Measurements from ENCODE around the gene FAM174B.

FAM174B gene

DNA sequence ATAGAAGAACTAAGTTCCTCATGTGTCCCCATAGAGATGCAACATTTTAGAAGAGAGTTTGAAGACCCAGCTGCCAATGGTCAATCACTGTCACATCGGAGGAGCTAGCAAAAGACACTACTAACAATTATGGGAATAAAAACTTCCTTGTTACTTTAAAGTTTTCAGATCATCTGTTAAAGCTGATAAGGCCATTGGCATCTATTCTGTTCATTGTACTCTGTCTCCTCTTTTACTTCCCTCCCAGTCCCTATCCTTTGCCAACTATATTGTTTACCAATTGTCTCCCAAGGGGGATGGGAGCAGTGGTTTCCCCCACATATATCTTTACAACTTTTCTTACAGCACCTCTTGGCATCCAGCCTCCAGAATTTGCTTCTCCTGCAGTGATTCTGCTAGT, 81.0 kb downstream of the FAM174B start:
- Histone ChIP-seq H3K27ac (ENCODE audit: low read length) (no peak overlapping the region), H3K9ac (ENCODE audit: low read depth, low read length) (no peak overlapping the region), H3K36me3 (ENCODE audit: insufficient read depth, low read depth, low read length) (no peaks in the 10 kb centered on the region), H3K4me1 (ENCODE audit: insufficient read depth, low read length) (no peaks in the 10 kb centered on the region), H3K4me3 (ENCODE audit: low read length) (no peak overlapping the region), H3K9me3 (ENCODE audit: insufficient read depth, low read depth, low read length) (no peaks in the 10 kb centered on the region), H3K27me3 (ENCODE audit: insufficient read depth, low read length) (no peaks in the 10 kb centered on the region)

GRCh38 chr15:92574161-92574560, 81.4 kb downstream of the FAM174B start:
- no peaks in the 10 kb centered on the region for H3K36me3 ChIP-seq (ENCODE audit: insufficient read depth, low read depth, low read length)
- H3K9me3 ChIP-seq (ENCODE audit: insufficient read depth, low read depth, low read length): no peaks in the 10 kb centered on the region
- H3K4me3 ChIP-seq (ENCODE audit: low read length): no peak overlapping the region
- no peaks in the 10 kb centered on the region for H3K4me1 ChIP-seq (ENCODE audit: insufficient read depth, low read length)
- H3K27ac ChIP-seq (ENCODE audit: low read length): no peak overlapping the region
- no peak overlapping the region for H3K9ac ChIP-seq (ENCODE audit: low read depth, low read length)
- no peaks in the 10 kb centered on the region for H3K27me3 ChIP-seq (ENCODE audit: insufficient read depth, low read length)

- Histone ChIP-seq H3K27me3 (ENCODE audit: insufficient read depth, low read length) (no peaks in the 10 kb centered on the region), H3K27ac (ENCODE audit: low read length) (no peak overlapping the region), H3K4me1 (ENCODE audit: insufficient read depth, low read length) (no peaks in the 10 kb centered on the region), H3K36me3 (ENCODE audit: insufficient read depth, low read depth, low read length) (no peaks in the 10 kb centered on the region), H3K4me3 (ENCODE audit: low read length) (no peak overlapping the region), H3K9me3 (ENCODE audit: insufficient read depth, low read depth, low read length) (no peaks in the 10 kb centered on the region), H3K9ac (ENCODE audit: low read depth, low read length) (no peak overlapping the region)
Measured at GRCh38 chr15:92571824-92572223, 83.8 kb downstream of the FAM174B start.

- no peaks in the 10 kb centered on the region for H3K9me3 ChIP-seq (ENCODE audit: insufficient read depth, low read depth, low read length)
- no peaks in the 10 kb centered on the region for H3K36me3 ChIP-seq (ENCODE audit: insufficient read depth, low read depth, low read length)
- H3K9ac ChIP-seq (ENCODE audit: low read depth, low read length): no peak overlapping the region
- H3K27me3 ChIP-seq (ENCODE audit: insufficient read depth, low read length): no peaks in the 10 kb centered on the region
- no peak overlapping the region for H3K27ac ChIP-seq (ENCODE audit: low read length)
- no peaks in the 10 kb centered on the region for H3K4me1 ChIP-seq (ENCODE audit: insufficient read depth, low read length)
- H3K4me3 ChIP-seq (ENCODE audit: low read length): no peak overlapping the region
Measured at GRCh38 chr15:92570391-92570790, 85.2 kb downstream of the FAM174B start.

- no peak overlapping the region for H3K4me3 ChIP-seq (ENCODE audit: low read length)
- H3K27ac ChIP-seq (ENCODE audit: low read length): no peak overlapping the region
- H3K9me3 ChIP-seq (ENCODE audit: insufficient read depth, low read depth, low read length): no peaks in the 10 kb centered on the region
- no peaks in the 10 kb centered on the region for H3K4me1 ChIP-seq (ENCODE audit: insufficient read depth, low read length)
- no peaks in the 10 kb centered on the region for H3K36me3 ChIP-seq (ENCODE audit: insufficient read depth, low read depth, low read length)
- no peaks in the 10 kb centered on the region for H3K27me3 ChIP-seq (ENCODE audit: insufficient read depth, low read length)
- H3K9ac ChIP-seq (ENCODE audit: low read depth, low read length): no peak overlapping the region
Measured at GRCh38 chr15:92569778-92570177, 85.8 kb downstream of the FAM174B start.

All from iPS-20b (cell line).